Measurements from ENCODE around the gene ROGDI.

ROGDI gene

GRCh38 chr16:4800290-4801041 lies 2.0 kb downstream of the ROGDI start:
- no peaks in the 10 kb centered on the region for H3K9me3 ChIP-seq (ENCODE audit: insufficient read depth, low read length)
- H3K4me3 ChIP-seq (ENCODE audit: low read length): no peak overlapping the region
- peaks cover 17% of the 10 kb centered on the region for H3K4me1 ChIP-seq (ENCODE audit: low read length)
- TF ChIP-seq CTCF (IDR thresholded peaks at IDR 0.05; ENCODE audit: low read depth, low read length) (no peak), EZH2phosphoT487 (IDR thresholded peaks at IDR 0.05; ENCODE audit: low read depth) (no peak)
- H3K9ac ChIP-seq (ENCODE audit: low read length): no peak overlapping the region
- no peaks in the 10 kb centered on the region for H3K27me3 ChIP-seq (ENCODE audit: low read depth, low read length)
- H2AFZ ChIP-seq (ENCODE audit: low read depth, low read length): no peak overlapping the region
- H3K27ac ChIP-seq (ENCODE audit: low read length): no peak overlapping the region
- H3K4me2 ChIP-seq (ENCODE audit: low read length): no peak overlapping the region
- no peaks in the 10 kb centered on the region for H4K20me1 ChIP-seq (ENCODE audit: insufficient read depth, low read length)
- H3K36me3 ChIP-seq (replicated peaks; ENCODE audit: low read depth, low read length): no peaks in the 10 kb centered on the region
- no peaks in the 10 kb centered on the region for H3K79me2 ChIP-seq (ENCODE audit: low read length)

DNA sequence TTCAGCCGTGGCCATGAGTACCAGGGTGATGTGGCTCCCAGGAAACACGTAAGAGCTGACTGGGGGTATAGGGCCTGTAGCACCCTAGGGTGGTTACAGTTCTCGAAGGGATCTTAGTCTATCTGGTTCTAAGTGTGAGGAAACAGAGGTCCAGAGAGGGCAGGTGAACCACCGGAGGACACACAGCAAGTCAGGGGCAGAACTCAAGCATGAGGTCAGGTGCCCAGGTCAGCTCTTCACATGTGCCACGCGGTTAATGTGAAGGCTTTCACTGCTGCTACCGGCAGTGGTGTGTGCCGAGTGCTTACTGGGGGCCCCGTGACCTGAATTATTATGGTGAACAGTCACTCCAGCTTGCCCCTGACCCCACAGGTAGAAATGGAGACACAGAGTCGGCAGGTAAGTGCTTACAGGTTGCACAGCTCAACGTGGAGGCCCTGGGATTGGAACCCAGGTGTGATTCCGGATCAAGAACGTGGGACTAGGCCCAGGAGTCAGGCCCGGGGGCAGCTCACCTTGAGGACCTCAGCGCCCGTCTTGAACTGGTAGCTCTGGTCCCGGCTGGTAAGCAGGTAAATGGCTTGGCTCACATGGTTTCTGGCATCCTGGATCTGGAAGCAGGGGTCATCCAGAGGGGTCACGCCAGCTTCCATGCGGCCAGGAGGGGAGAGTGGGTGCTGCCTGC lies 3.1 kb downstream of the ROGDI start:
- Histone ChIP-seq H3K27me3 (ENCODE audit: low read depth, low read length) (no peaks in the 10 kb centered on the region), H2AFZ (ENCODE audit: low read depth, low read length) (no peak overlapping the region), H3K4me1 (ENCODE audit: low read length) (peaks cover 17% of the 10 kb centered on the region), H3K79me2 (ENCODE audit: low read length) (no peaks in the 10 kb centered on the region), H3K9ac (ENCODE audit: low read length) (no peak overlapping the region), H3K27ac (ENCODE audit: low read length) (no peak overlapping the region), H4K20me1 (ENCODE audit: insufficient read depth, low read length) (no peaks in the 10 kb centered on the region), H3K4me2 (ENCODE audit: low read length) (no peak overlapping the region), H3K36me3 (replicated peaks; ENCODE audit: low read depth, low read length) (no peaks in the 10 kb centered on the region), H3K4me3 (ENCODE audit: low read length) (no peak overlapping the region), H3K9me3 (ENCODE audit: insufficient read depth, low read length) (no peaks in the 10 kb centered on the region)
- TF ChIP-seq CTCF (IDR thresholded peaks at IDR 0.05; ENCODE audit: low read depth, low read length): no peak
- TF ChIP-seq EZH2phosphoT487 (IDR thresholded peaks at IDR 0.05; ENCODE audit: low read depth): no peak

DNA sequence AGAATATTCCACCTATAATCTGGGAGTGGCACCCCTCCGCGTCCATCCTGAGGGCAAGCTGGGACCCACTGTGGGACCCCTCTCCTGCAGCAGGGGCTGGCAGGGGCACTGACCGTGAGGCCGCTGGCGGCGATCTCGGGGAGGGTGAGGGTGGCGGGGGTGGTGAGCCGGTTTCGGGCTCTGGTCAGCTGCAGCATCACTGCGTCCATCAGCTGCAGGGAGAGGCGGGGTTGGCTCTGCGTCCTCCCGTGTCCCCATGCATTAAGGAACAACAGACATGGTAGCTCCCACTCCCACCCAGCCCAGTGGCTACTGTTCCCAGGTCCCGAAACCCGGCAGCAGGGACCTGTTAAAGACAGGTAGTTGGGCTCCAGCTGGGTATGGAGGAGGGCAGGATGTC lies 4.0 kb downstream of the ROGDI start:
- Histone ChIP-seq H3K36me3 (replicated peaks; ENCODE audit: low read depth, low read length) (no peaks in the 10 kb centered on the region), H3K79me2 (ENCODE audit: low read length) (no peaks in the 10 kb centered on the region), H3K4me3 (ENCODE audit: low read length) (no peak overlapping the region), H4K20me1 (ENCODE audit: insufficient read depth, low read length) (no peaks in the 10 kb centered on the region), H3K9ac (ENCODE audit: low read length) (no peak overlapping the region), H3K27ac (ENCODE audit: low read length) (no peak overlapping the region), H2AFZ (ENCODE audit: low read depth, low read length) (no peak overlapping the region), H3K27me3 (ENCODE audit: low read depth, low read length) (no peaks in the 10 kb centered on the region), H3K9me3 (ENCODE audit: insufficient read depth, low read length) (no peaks in the 10 kb centered on the region), H3K4me2 (ENCODE audit: low read length) (no peak overlapping the region), H3K4me1 (ENCODE audit: low read length) (peaks cover 11% of the 10 kb centered on the region)
- TF ChIP-seq EZH2phosphoT487 (IDR thresholded peaks at IDR 0.05; ENCODE audit: low read depth) (no peak), CTCF (IDR thresholded peaks at IDR 0.05; ENCODE audit: low read depth, low read length) (no peak)

DNA sequence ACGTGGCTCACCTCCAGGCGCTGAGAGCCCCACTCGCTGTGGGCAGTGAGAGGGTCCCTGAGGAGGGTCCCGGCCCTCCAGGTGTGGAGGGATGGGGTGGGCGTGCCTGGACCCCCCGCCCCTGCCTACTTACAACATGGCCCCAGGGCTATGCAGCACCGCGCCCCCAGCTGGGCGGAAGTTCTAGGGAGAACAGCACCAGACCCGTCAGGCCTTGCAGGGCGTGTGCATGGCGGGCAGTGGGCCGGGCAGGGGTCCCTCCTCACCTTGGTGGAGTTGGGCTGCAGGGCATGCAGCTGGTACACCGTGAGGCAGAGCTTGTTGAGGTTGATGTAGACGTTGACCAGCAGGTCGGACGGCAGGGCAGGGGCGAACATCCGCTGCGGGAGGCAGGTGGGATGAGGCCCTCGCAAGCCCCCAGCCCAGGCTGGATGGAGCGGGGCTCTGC lies 4.6 kb downstream of the ROGDI start:
- Histone ChIP-seq H3K27me3 (ENCODE audit: low read depth, low read length) (no peaks in the 10 kb centered on the region), H3K4me3 (ENCODE audit: low read length) (no peak overlapping the region), H3K4me2 (ENCODE audit: low read length) (no peak overlapping the region), H2AFZ (ENCODE audit: low read depth, low read length) (no peak overlapping the region), H4K20me1 (ENCODE audit: insufficient read depth, low read length) (no peaks in the 10 kb centered on the region), H3K9ac (ENCODE audit: low read length) (no peak overlapping the region), H3K4me1 (ENCODE audit: low read length) (peaks cover 6% of the 10 kb centered on the region; the same call in 1 of the 2 replicates), H3K9me3 (ENCODE audit: insufficient read depth, low read length) (no peaks in the 10 kb centered on the region), H3K36me3 (replicated peaks; ENCODE audit: low read depth, low read length) (no peaks in the 10 kb centered on the region), H3K27ac (ENCODE audit: low read length) (no peak overlapping the region), H3K79me2 (ENCODE audit: low read length) (no peaks in the 10 kb centered on the region)
- TF ChIP-seq CTCF (IDR thresholded peaks at IDR 0.05; ENCODE audit: low read depth, low read length) (no peak), EZH2phosphoT487 (IDR thresholded peaks at IDR 0.05; ENCODE audit: low read depth) (no peak)
